A549 (cell line): ENCODE results near the gene SERPINE1. TPM values are rescaled to one million over a fixed set of nuclear protein-coding genes. Genes with fewer than 3 reads are reported as not detected.

Experiments
- ATAC-seq, 2 experiments: fragments of 200-7000 bp in 1 of 2; fragments of >200 bp in 1 of 2; cut with Nextera tagmentation in 1 of 2; cut with Tn5 transposase in 1 of 2; 3 replicates each; pipeline versions ENCODE4 v1.8.0 to v1.9.1; 2018 to 2020; ENCODE audit warnings: mild to moderate bottlenecking in 1 of 2, moderate library complexity in 1 of 2
- CTCF ChIA-PET: fragments of 300-600 bp; sonication (Branson Sonifier 250); formaldehyde crosslinking; extraction: SDS; loops from one replicate; lab custom pipeline; 2021; ENCODE audit warnings: antibody characterized with exemption, inconsistent platforms; lab: Yijun Ruan, JAX
- POLR2A ChIA-PET: fragments of 350-600 bp; formaldehyde crosslinking; extraction: SDS; loops from one replicate; lab custom pipeline; 2021; ENCODE audit warnings: antibody characterized with exemption, inconsistent platforms; lab: Yijun Ruan, JAX
- DNase-seq, 2 experiments: peaks; one replicate each; pipeline versions ENCODE4 v3.0.0 to v3.0.0-alpha.2; 2011 to 2016; ENCODE audit warnings: low read depth in 1 of 2, low spot score in 1 of 2
- FAIRE-seq: peaks from 2 replicates; lab custom pipeline; 2011; peaks lifted over from hg19 to GRCh38; lab: Jason Lieb, UNC
- H3K27ac ChIP-seq, 2 experiments: fragments of >200 bp; sonication (Bioruptor Twin); formaldehyde crosslinking; 3 replicates each; pipeline ENCODE4 v1.5.1; 2016 to 2017
- H3K4me1 ChIP-seq: fragments of >200 bp; sonication (Bioruptor Twin); formaldehyde crosslinking; 3 replicates; pipeline ENCODE4 v1.6.1; 2016
- H3K4me2 ChIP-seq: fragments of >200 bp; sonication (Bioruptor Twin); formaldehyde crosslinking; 3 replicates; pipeline ENCODE4 v1.6.1; 2016
- H3K4me3 ChIP-seq: fragments of >200 bp; sonication (Bioruptor Twin); formaldehyde crosslinking; 3 replicates; pipeline ENCODE4 v1.5.1; 2016
- H3K9me3 ChIP-seq: fragments of >200 bp; sonication (Bioruptor Twin); formaldehyde crosslinking; 3 replicates; pipeline ENCODE4 v1.6.1; 2016
- ATOH8 ChIP-seq: fragments of 250-450 bp; sonication (Bioruptor Pico); IDR thresholded peaks from 2 replicates; pipeline ENCODE4 v1.5.0; 2020; ENCODE audit warnings: low read depth, mild to moderate bottlenecking, moderate library complexity
- BCL3 ChIP-seq: fragments of >200 bp; sonication (Bioruptor Twin); formaldehyde crosslinking; IDR thresholded peaks from 3 replicates; pipeline ENCODE4 v1.6.1; 2016
- CBX2 ChIP-seq: fragments of 200-600 bp; sonication (generic); IDR thresholded peaks from 2 replicates; pipeline ENCODE4 v1.6.1; 2016; ENCODE audit warnings: low read depth, mild to moderate bottlenecking, borderline replicate concordance
- CBX8 ChIP-seq: fragments of 200-600 bp; sonication (generic); IDR thresholded peaks from 2 replicates; pipeline ENCODE4 v1.6.1; 2016
- E2F6 ChIP-seq: IDR thresholded peaks from 2 replicates; pipeline ENCODE4 v1.6.1; 2012; ENCODE audit warnings: low read depth, borderline replicate concordance
- EHF ChIP-seq: fragments of 250-450 bp; sonication (Bioruptor Pico); IDR thresholded peaks from 2 replicates; pipeline ENCODE4 v1.5.0; 2020; ENCODE audit warnings: mild to moderate bottlenecking
- FOSL2 ChIP-seq, 2 experiments: fragments of 450-650 bp in 1 of 2; fragments of >200 bp in 1 of 2; sonication (Bioruptor Twin) in 1 of 2; formaldehyde crosslinking; IDR thresholded peaks; 2 replicates each; pipeline versions ENCODE4 v1.5.0 to v1.6.1; 2016 to 2020; ENCODE audit warnings: mild to moderate bottlenecking in 1 of 2, moderate library complexity in 1 of 2
- HEYL ChIP-seq: fragments of 250-450 bp; sonication (Bioruptor Pico); IDR thresholded peaks from 2 replicates; pipeline ENCODE4 v1.8.0; 2021; ENCODE audit warnings: mild to moderate bottlenecking, moderate library complexity
- HOXA7 ChIP-seq: fragments of 250-450 bp; sonication (Bioruptor Pico); IDR thresholded peaks from 2 replicates; pipeline ENCODE4 v1.5.0; 2020; ENCODE audit warnings: mild to moderate bottlenecking, moderate library complexity
- JUN ChIP-seq, 2 experiments: fragments of >200 bp; sonication (Bioruptor Twin); formaldehyde crosslinking; IDR thresholded peaks; 2 replicates in 1 of 2; 3 replicates in 1 of 2; pipeline ENCODE4 v1.6.1; 2016 to 2017
- KDM5A ChIP-seq: fragments of 200-600 bp; sonication (generic); IDR thresholded peaks from 2 replicates; pipeline ENCODE4 v1.6.1; 2016; ENCODE audit warnings: antibody characterized with exemption, mild to moderate bottlenecking
- MAX ChIP-seq: IDR thresholded peaks from 2 replicates; pipeline ENCODE4 v1.6.1; 2012
- MYC ChIP-seq: IDR thresholded peaks from 2 replicates; pipeline ENCODE4 v1.6.1; 2012; ENCODE audit warnings: mild to moderate bottlenecking, inconsistent platforms, low read length, improper control_type of control experiment, borderline replicate concordance
- NR3C1 ChIP-seq: fragments of >200 bp; sonication (Bioruptor Twin); formaldehyde crosslinking; IDR thresholded peaks from 3 replicates; pipeline ENCODE4 v1.6.1; 2017
- PBX3 ChIP-seq: IDR thresholded peaks from 2 replicates; pipeline ENCODE4 v1.6.1; 2012
- POLR2AphosphoS2 ChIP-seq: conservative IDR thresholded peaks from 2 replicates; pipeline ENCODE4 v1.6.1; 2012; ENCODE audit warnings: low read length, improper control_type of control experiment, inconsistent platforms
- RAD21 ChIP-seq, 2 experiments: fragments of >200 bp in 1 of 2; sonication (Bioruptor Twin) in 1 of 2; formaldehyde crosslinking in 1 of 2; IDR thresholded peaks in 1 of 2; conservative IDR thresholded peaks in 1 of 2; 2 replicates in 1 of 2; 3 replicates in 1 of 2; pipeline ENCODE4 v1.6.1; 2012 to 2018; ENCODE audit warnings: inconsistent platforms in 1 of 2
- RARB ChIP-seq: fragments of 250-450 bp; sonication (Bioruptor Pico); IDR thresholded peaks from 2 replicates; pipeline ENCODE4 v1.8.0; 2021; ENCODE audit warnings: mild to moderate bottlenecking, moderate library complexity
- RFX5 ChIP-seq: fragments of 450-650 bp; IDR thresholded peaks from 2 replicates; pipeline ENCODE4 v1.7.1; 2014; ENCODE audit warnings: antibody characterized with exemption, mild to moderate bottlenecking, moderate library complexity
- RNF2 ChIP-seq: fragments of 200-600 bp; sonication (generic); IDR thresholded peaks from 2 replicates; pipeline ENCODE4 v1.6.1; 2016; ENCODE audit warnings: low read depth, mild to moderate bottlenecking, antibody characterized with exemption, moderate library complexity, borderline replicate concordance
- SMC3 ChIP-seq: fragments of >200 bp; sonication (Bioruptor Twin); formaldehyde crosslinking; IDR thresholded peaks from 3 replicates; pipeline ENCODE4 v1.6.1; 2018; ENCODE audit warnings: inconsistent platforms
- TP53 ChIP-seq: fragments of 250-450 bp; sonication (Bioruptor Pico); IDR thresholded peaks from 2 replicates; pipeline ENCODE4 v1.5.0; 2021; ENCODE audit warnings: mild to moderate bottlenecking, moderate library complexity
- ZC3H11A ChIP-seq: fragments of 450-650 bp; IDR thresholded peaks from 2 replicates; pipeline ENCODE4 v1.6.1; 2014; ENCODE audit warnings: antibody characterized with exemption, mild to moderate bottlenecking
- ZSCAN20 ChIP-seq: fragments of 250-450 bp; sonication (Bioruptor Pico); IDR thresholded peaks from 2 replicates; pipeline ENCODE4 v1.8.0; 2022; ENCODE audit warnings: mild to moderate bottlenecking, moderate library complexity
- WGBS: methylation state at CpG from one replicate; pipeline ENCODE4 v1.1.6; 2017; ENCODE audit errors: missing lambda C conversion rate; 5-methylcytosine and 5-hydroxymethylcytosine counted together
- polyA plus RNA-seq, 4 experiments: library from polyadenylated mRNA; depleted of rRNA in 3 of 4; stranded (reverse); fragments of >200 nt; fragmentation: RNase III in 1 of 4; extraction: RNeasy Plus Mini Kit Qiagen cat#74134 plus additional on column Dnase treatment in 1 of 4; gene quantifications; 2 replicates in 3 of 4; 3 replicates in 1 of 4; pipeline ENCODE4 v1.2.3, GENCODE V29; 2011 to 2017

Gene SERPINE1
- polyA plus RNA-seq, 2 of the 4 experiments (the other 2 are of a cell fraction), result 286 to 355 TPM

GRCh38 chr7:101172005-101172853 is 45.3 kb downstream of the SERPINE1 start:
- TF ChIP-seq NR3C1 (no peak), ATOH8 (no peak), CBX2 (no peak), RNF2 (no peak), RFX5 (no peak), TP53 (CRISPR knock-in tag) (no peak), KDM5A (no peak), RAD21 (conservative IDR thresholded peaks at IDR 0.05 in 1 of 2, IDR thresholded peaks at IDR 0.05 in 1 of 2) (no peak), CBX8 (no peak), E2F6 (no peak), ZSCAN20 (no peak), RARB (CRISPR knock-in tag) (no peak), MYC (no peak), BCL3 (no peak), HEYL (no peak), FOSL2 (IDR thresholded peaks at IDR 0.05) (no peak), FOSL2 (CRISPR knock-in tag; IDR thresholded peaks at IDR 0.05) (no peak), ZC3H11A (no peak), JUN (IDR thresholded peaks at IDR 0.05) (no peak), SMC3 (no peak), HOXA7 (CRISPR knock-in tag) (no peak)
- TF ChIP-seq, all 56 proteins: peak for 0
- peak overlapping the region in 1 of 2 experiments; percentile 80; a peak in 3 of 6 replicates for H3K27ac ChIP-seq
- H3K9me3 ChIP-seq, result no peaks in the 10 kb centered on the region
- DNase-seq, result no peak
- 25% methylated on average over 23 of the region's 79 CpGs for WGBS
- H3K4me1 ChIP-seq, result peaks cover 64% of the 10 kb centered on the region
- ATAC-seq, result no peak
- no peak for FAIRE-seq
- ChIA-PET POLR2A (no interaction called here), CTCF (interaction anchor here (0.6 to 6.7 kb wide), 14 partner anchors 11 to 95 kb away, joined by 3 to 68 read pairs (median 10); partner anchors contain the start of gene PLOD3)
- peak overlapping the region; percentile 33 for H3K4me3 ChIP-seq
- peak overlapping the region; percentile 97 for H3K4me2 ChIP-seq

- DNase-seq (peak in 1 of 2 experiments; percentile 69), FAIRE-seq (no peak)
- CTCF ChIA-PET, result interaction anchor here (0.5 to 6.7 kb wide), 8 partner anchors 11 to 350 kb away, joined by 3 to 68 read pairs (median 4); partner anchors contain the start of gene MOGAT3
Measured at GRCh38 chr7:101172854-101173751, 46.2 kb downstream of the SERPINE1 start.

More at GRCh38 chr7:101172854-101173751, 46.2 kb downstream of the SERPINE1 start:
- TF ChIP-seq E2F6 (peak; percentile 64), EHF (no peak), POLR2AphosphoS2 (no peak), PBX3 (0 out of 2 replicates have a peak, but pooled peaks have one; percentile 28), MAX (peak; percentile 71)
- Histone ChIP-seq H3K9me3 (no peaks in the 10 kb centered on the region), H3K4me3 (peak overlapping the region; percentile 33), H3K4me1 (peaks cover 55% of the 10 kb centered on the region), H3K4me2 (peak overlapping the region; percentile 97), H3K27ac (peak overlapping the region; percentile 52 to 80; a peak in 5 of 6 replicates)
- WGBS, result 19% methylated on average over 31 of the region's 53 CpGs
- POLR2A ChIA-PET, result interaction anchor here (1.0 to 1.7 kb wide), 3 partner anchors 8 to 298 kb away, joined by 3 to 16 read pairs (median 4); partner anchors contain the start of genes SRRT and VGF
- ATAC-seq, result peak; percentile 48 to 55
